GM12801 (cell line): ENCODE data around the gene SGMS2.

Experiments
- TF ChIP-seq, protein P1 (sequence below): IDR thresholded peaks from one replicate; pipeline ENCODE4 v1.5.1; 2011; ENCODE audit warnings: control low read depth; ENCODE audit not compliant: insufficient read length; ENCODE audit errors: extremely low read depth

The SGMS2 gene

DNA sequence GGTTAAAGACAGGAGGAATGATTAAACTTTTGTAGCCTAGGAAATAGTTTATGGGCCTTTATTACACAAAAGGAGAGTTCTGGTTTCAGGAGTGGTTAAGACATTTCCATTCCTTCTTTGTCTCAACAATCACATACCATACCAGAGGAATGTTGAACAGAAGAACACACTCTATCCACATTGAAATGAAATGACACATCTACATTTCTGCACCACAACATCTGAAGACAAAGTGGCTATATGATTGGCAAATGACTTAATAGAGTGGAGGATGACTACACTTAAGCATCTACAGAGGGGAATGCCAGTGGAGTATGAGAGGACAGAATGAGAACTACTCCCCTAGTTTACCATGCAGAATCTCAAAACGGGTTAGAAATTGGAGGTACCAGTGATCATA lies 114.6 kb downstream of the SGMS2 start:
- TF ChIP-seq, protein P1, sequence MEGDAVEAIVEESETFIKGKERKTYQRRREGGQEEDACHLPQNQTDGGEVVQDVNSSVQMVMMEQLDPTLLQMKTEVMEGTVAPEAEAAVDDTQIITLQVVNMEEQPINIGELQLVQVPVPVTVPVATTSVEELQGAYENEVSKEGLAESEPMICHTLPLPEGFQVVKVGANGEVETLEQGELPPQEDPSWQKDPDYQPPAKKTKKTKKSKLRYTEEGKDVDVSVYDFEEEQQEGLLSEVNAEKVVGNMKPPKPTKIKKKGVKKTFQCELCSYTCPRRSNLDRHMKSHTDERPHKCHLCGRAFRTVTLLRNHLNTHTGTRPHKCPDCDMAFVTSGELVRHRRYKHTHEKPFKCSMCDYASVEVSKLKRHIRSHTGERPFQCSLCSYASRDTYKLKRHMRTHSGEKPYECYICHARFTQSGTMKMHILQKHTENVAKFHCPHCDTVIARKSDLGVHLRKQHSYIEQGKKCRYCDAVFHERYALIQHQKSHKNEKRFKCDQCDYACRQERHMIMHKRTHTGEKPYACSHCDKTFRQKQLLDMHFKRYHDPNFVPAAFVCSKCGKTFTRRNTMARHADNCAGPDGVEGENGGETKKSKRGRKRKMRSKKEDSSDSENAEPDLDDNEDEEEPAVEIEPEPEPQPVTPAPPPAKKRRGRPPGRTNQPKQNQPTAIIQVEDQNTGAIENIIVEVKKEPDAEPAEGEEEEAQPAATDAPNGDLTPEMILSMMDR, result no peak

GRCh38 chr4:107945809-107946208 lies 121.1 kb downstream of the SGMS2 start:
- TF ChIP-seq, protein P1, result no peak

GRCh38 chr4:107950746-107951540 lies 126.2 kb downstream of the SGMS2 start:
- TF ChIP-seq, protein P1, result no peak

DNA sequence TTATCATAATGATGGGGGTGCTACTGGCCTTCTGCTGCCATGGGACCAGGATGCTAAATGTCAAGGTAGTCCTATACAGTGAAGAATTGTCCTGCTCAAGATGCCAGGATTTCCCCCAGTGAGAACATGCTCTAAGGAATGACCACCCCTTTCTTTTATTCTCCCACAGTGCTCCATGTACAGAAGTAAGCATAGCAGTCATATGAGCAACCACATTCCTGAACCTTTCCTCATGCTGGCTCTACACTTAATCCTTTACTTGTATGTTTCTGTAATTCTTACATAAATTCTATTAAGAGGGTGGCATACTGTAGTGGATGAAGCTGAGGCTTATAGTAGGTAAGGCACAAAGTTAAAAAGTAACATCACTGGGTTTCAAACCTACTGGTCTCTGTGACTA lies 126.8 kb downstream of the SGMS2 start:
- TF ChIP-seq, protein P1, result no peak

DNA sequence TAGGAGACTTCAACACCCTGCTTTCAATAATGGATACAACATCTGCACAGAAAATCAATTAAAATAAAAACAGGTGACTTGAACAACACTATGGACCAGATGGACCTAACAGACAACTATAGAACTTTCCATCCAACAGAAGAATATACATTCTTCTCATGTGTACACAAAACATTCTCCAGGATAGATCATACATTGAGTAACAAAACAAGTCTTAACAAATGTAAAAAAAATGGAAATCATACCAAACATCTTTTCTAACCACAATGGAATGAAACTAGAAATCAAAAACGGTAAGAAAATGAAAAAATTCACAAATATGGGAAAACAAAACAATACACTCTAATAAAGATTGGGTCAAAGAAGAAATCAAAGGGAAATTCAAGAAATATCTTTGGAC lies 131.3 kb downstream of the SGMS2 start:
- TF ChIP-seq, protein P1, result no peak
